ENCODE data around the gene FXN. TPM values are rescaled to one million over a fixed set of nuclear protein-coding genes. Genes with fewer than 3 reads are reported as not detected.

The FXN gene
- total and polyA plus RNA-seq, 2 donors (not counting 1 experiment from before 2014, with no cell fraction given) = 8.8 to 9.6 TPM

GRCh38 chr9:69090140-69090750 lies 54.7 kb downstream of the FXN start:
- Histone ChIP-seq H3K9ac (ENCODE audit: low read length) (no peak overlapping the region), H3K79me2 (ENCODE audit: control insufficient read depth, insufficient read depth, low read length) (no peaks in the 10 kb centered on the region), H3K4me3 (ENCODE audit: control extremely low read depth in 1 of 5, extremely low read depth in 1 of 5, insufficient read depth in 1 of 5, low read depth in 2 of 5, low read length in 4 of 5) (no peak overlapping the region), H3K4me1 (ENCODE audit: control insufficient read depth in 2 of 2, insufficient read depth in 2 of 2, low read length in 2 of 2) (no peaks in the 10 kb centered on the region), H3K36me3 (replicated peaks in 1 of 2; ENCODE audit: control extremely low read depth in 1 of 2, control insufficient read depth in 1 of 2, extremely low read depth in 1 of 2, insufficient read depth in 2 of 2, low read length in 1 of 2) (no peaks in the 10 kb centered on the region), H4K20me1 (ENCODE audit: control insufficient read depth, insufficient read depth, low read length, poor library complexity, severe bottlenecking) (no peaks in the 10 kb centered on the region), H3K27ac (ENCODE audit: low read length in 2 of 2) (no peak overlapping the region), H3K4me2 (replicated peaks; ENCODE audit: low read depth, low read length, poor library complexity, severe bottlenecking) (no peak overlapping the region), H2AFZ (ENCODE audit: insufficient read depth, low read depth, low read length, poor library complexity, severe bottlenecking) (no peak overlapping the region), H3K27me3 (replicated peaks in 1 of 4; ENCODE audit: control extremely low read depth in 1 of 4, control insufficient read depth in 3 of 4, insufficient read depth in 4 of 4, low read length in 3 of 4) (no peaks in the 10 kb centered on the region), H3K9me3 (ENCODE audit: control extremely low read depth in 1 of 3, control insufficient read depth in 2 of 3, insufficient read depth in 1 of 3, low read length in 2 of 3) (no peaks in the 10 kb centered on the region)
- no peak for TF ChIP-seq CTCF (IDR thresholded peaks at IDR 0.05)
- TF ChIP-seq EZH2 (IDR thresholded peaks at IDR 0.05; ENCODE audit: borderline replicate concordance, insufficient read depth, low read depth, low read length, poor library complexity, severe bottlenecking) = no peak
- WGBS (ENCODE audit: insufficient coverage) = no CpG with 5 or more reads among the region's 4 CpGs
- ATAC-seq (ENCODE audit: low read depth) (no peak), DNase-seq (no peak)
- H3K27me3 Mint-ChIP-seq = no peaks in the 10 kb centered on the region
- no peaks in the 10 kb centered on the region for H3K4me1 Mint-ChIP-seq
- H3K9me3 Mint-ChIP-seq (ENCODE audit: insufficient read depth) = no peaks in the 10 kb centered on the region
- CTCF ChIA-PET = interaction anchor here (0.6 kb wide), 1 partner anchor 496 kb away, joined by 3 read pairs; no protein-coding TSS in a partner anchor
- intact Hi-C loops (cut with micrococcal nuclease) = no loop called here
- POLR2A ChIA-PET = no interaction called here
- no peak overlapping the region for H3K4me3 Mint-ChIP-seq
- no peak overlapping the region for H3K27ac Mint-ChIP-seq

- Histone ChIP-seq H3K4me2 (replicated peaks; ENCODE audit: low read depth, low read length, poor library complexity, severe bottlenecking) (no peak overlapping the region), H4K20me1 (ENCODE audit: control insufficient read depth, insufficient read depth, low read length, poor library complexity, severe bottlenecking) (no peaks in the 10 kb centered on the region), H3K9ac (ENCODE audit: low read length) (no peak overlapping the region), H3K36me3 (replicated peaks in 1 of 2; ENCODE audit: control extremely low read depth in 1 of 2, control insufficient read depth in 1 of 2, extremely low read depth in 1 of 2, insufficient read depth in 2 of 2, low read length in 1 of 2) (no peaks in the 10 kb centered on the region), H3K27me3 (replicated peaks in 1 of 4; ENCODE audit: control extremely low read depth in 1 of 4, control insufficient read depth in 3 of 4, insufficient read depth in 4 of 4, low read length in 3 of 4) (no peaks in the 10 kb centered on the region), H3K4me1 (ENCODE audit: control insufficient read depth in 2 of 2, insufficient read depth in 2 of 2, low read length in 2 of 2) (no peaks in the 10 kb centered on the region), H3K27ac (ENCODE audit: low read length in 2 of 2) (no peak overlapping the region), H3K9me3 (ENCODE audit: control extremely low read depth in 1 of 3, control insufficient read depth in 2 of 3, insufficient read depth in 1 of 3, low read length in 2 of 3) (no peaks in the 10 kb centered on the region), H2AFZ (ENCODE audit: insufficient read depth, low read depth, low read length, poor library complexity, severe bottlenecking) (no peak overlapping the region), H3K4me3 (ENCODE audit: control extremely low read depth in 1 of 5, extremely low read depth in 1 of 5, insufficient read depth in 1 of 5, low read depth in 2 of 5, low read length in 4 of 5) (no peak overlapping the region), H3K79me2 (ENCODE audit: control insufficient read depth, insufficient read depth, low read length) (no peaks in the 10 kb centered on the region)
- no peaks in the 10 kb centered on the region for H3K4me1 Mint-ChIP-seq
- no peaks in the 10 kb centered on the region for H3K9me3 Mint-ChIP-seq (ENCODE audit: insufficient read depth)
- POLR2A ChIA-PET = no interaction called here
- no peaks in the 10 kb centered on the region for H3K27me3 Mint-ChIP-seq
- intact Hi-C loops (cut with micrococcal nuclease) = no loop called here
- no CpG with 5 or more reads among the region's 3 CpGs for WGBS (ENCODE audit: insufficient coverage)
- H3K4me3 Mint-ChIP-seq = no peak overlapping the region
- CTCF ChIA-PET = no interaction called here
- no peak for ATAC-seq (ENCODE audit: low read depth)
- TF ChIP-seq CTCF (IDR thresholded peaks at IDR 0.05) (no peak), EZH2 (IDR thresholded peaks at IDR 0.05; ENCODE audit: borderline replicate concordance, insufficient read depth, low read depth, low read length, poor library complexity, severe bottlenecking) (no peak)
- DNase-seq = no peak
- no peak overlapping the region for H3K27ac Mint-ChIP-seq
These were observed 55.4 kb downstream of the FXN start for GRCh38 chr9:69090946-69091345.

All from B cell (primary cell).